NCI-H1092 treated with DMSO at 0.1 percent for 48 hours (cell line): Measurements from ENCODE around the gene GGNBP2.
"Not testable (repeated sequence)": the region's sequence is repeated elsewhere in the genome, so short reads cannot be mapped to it uniquely, and the experiment has no call there.

Source experiments
- DNase-seq: peaks from one replicate; lab custom pipeline; 2025; lab: John Stamatoyannopoulos, UW

The GGNBP2 gene

DNA sequence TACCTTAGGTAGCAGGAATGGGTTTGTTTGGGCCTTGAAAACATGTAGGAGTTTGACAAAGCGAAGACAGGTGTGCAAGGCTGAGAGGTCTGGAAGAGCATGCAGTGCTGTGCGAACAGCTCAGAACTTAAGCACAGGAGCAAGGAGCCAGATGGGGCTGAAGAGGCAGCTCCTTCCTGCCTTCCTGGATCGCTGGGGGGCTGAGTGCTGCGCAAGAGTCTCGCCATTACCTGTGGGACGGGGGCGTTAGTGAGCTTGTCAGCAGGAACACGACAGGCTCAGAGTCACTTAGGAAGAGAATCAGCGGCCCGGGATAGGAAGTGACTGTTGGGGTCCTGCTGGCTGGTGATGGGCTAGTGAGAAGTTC is 56.2 kb downstream of the GGNBP2 start:
- DNase-seq: no peak

DNA sequence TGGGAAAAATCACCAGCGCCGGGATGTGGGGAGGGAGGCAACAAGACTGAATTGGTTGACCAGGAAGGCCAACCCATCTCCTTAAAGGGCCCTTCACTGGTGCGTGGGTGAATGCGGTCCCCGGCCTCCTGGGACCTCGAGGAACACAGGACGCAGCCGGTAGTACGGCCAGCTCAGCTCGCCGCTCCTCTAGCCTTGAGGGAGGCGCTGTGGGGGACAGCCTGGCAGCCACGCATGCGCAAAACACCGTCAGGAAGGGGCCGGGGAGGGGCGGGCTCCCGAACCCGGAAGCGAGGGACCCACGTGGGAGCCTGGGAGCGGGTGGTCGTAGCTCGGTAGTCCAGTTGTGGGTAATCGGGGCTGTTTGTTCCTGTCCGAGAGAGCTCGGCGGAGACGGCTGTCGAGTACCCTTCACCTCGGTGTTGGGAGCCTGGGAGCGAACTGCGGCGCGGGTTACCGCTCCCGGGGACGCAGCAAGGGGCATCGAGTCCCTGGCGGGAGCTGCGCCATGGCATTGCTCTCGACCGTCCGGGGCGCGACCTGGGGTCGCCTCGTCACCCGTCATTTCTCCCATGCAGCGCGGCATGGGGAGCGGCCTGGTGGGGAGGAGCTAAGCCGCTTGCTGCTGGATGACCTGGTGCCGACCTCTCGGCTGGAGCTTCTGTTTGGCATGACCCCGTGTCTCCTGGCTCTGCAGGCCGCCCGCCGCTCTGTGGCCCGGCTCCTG is 56.7 kb downstream of the GGNBP2 start, which contains the start of gene MRM1:
Gene MRM1 (plus strand): TSS at position 281 of the 727 bp plus-strand sequence. CDS start 228 bp downstream, at position 509.
- peak; percentile 78 for DNase-seq

GRCh38 chr17:36602030-36602748 is 57.5 kb downstream of the GGNBP2 start:
- no peak for DNase-seq

DNA sequence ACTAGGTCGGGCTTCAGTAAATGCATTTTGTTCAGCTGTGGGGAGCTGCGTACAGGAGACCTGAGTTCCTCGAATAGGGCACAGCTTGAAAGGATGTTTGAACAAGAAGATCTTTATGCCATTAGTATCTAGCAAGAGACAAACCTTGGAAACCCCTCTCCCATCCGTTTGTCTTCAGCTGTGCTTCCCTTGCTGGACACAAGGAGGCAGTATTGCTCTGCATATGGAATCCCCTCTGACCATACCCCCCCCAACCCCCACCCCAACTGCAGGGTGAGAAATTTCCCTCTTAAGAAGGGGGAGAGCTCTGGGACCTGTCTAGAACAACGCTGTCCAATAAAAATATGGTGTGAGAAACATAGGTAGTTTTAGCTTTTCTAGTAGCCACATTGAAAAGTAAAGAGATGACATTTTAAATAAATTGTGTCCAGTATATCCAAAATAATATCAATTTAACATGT is 58.2 kb downstream of the GGNBP2 start:
- DNase-seq: peak; percentile 59

GRCh38 chr17:36605028-36605427 is 60.3 kb downstream of the GGNBP2 start:
- not testable (repeated sequence) for DNase-seq

DNA sequence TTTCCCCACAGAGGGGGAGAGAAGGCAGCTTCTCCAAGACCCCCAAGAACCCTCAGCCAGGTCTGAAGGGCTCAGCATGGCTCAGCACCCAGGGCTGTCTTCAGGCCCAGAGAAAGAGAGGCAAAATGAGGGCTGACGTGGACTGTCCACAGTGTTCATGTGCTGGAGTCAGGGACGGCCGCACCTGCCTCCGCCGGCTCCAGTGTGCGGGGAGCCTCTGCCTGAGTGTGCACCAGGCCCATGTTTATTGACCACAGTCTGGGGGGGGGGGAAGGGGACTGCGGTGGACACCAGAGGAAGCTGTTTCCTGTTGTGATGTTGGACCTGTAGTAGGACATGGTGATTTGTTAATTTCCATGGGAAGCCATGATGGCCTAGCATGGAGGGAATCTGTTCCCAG is 63.6 kb downstream of the GGNBP2 start:
- DNase-seq: no peak

- DNase-seq: peak; percentile 77
Measured at GRCh38 chr17:36608794-36609497, 64.2 kb downstream of the GGNBP2 start.

GRCh38 chr17:36609498-36609862 is 64.8 kb downstream of the GGNBP2 start:
- DNase-seq: no peak

DNA sequence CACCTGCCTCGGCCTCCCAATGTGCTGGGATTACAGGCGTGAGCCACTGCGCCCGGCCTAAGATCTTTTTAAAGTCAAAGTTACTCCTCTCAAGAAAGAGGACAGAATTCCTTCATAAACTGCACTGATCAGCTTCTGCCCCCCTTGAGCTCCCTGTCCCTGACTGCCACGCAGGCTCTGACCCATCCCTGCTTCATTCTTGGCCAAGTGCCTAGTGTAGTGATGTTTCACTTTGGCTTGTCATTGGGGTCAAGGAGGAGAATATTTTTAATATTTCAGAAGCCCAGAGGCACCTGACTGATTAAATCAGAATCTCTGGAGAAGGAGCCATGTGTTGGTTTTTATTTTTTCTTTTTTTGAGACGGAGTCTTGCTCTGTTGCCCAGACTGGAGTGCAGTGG is 65.8 kb downstream of the GGNBP2 start:
- DNase-seq: no peak

GRCh38 chr17:36611345-36612072 is 66.8 kb downstream of the GGNBP2 start:
- DNase-seq: no peak

GRCh38 chr17:36612323-36612722 is 67.6 kb downstream of the GGNBP2 start:
- no peak for DNase-seq

- DNase-seq: no peak
Measured at GRCh38 chr17:36613155-36613554, 68.4 kb downstream of the GGNBP2 start.

GRCh38 chr17:36614081-36614480 is 69.4 kb downstream of the GGNBP2 start:
- no peak for DNase-seq

GRCh38 chr17:36614933-36615332 is 70.2 kb downstream of the GGNBP2 start:
- no peak for DNase-seq

DNA sequence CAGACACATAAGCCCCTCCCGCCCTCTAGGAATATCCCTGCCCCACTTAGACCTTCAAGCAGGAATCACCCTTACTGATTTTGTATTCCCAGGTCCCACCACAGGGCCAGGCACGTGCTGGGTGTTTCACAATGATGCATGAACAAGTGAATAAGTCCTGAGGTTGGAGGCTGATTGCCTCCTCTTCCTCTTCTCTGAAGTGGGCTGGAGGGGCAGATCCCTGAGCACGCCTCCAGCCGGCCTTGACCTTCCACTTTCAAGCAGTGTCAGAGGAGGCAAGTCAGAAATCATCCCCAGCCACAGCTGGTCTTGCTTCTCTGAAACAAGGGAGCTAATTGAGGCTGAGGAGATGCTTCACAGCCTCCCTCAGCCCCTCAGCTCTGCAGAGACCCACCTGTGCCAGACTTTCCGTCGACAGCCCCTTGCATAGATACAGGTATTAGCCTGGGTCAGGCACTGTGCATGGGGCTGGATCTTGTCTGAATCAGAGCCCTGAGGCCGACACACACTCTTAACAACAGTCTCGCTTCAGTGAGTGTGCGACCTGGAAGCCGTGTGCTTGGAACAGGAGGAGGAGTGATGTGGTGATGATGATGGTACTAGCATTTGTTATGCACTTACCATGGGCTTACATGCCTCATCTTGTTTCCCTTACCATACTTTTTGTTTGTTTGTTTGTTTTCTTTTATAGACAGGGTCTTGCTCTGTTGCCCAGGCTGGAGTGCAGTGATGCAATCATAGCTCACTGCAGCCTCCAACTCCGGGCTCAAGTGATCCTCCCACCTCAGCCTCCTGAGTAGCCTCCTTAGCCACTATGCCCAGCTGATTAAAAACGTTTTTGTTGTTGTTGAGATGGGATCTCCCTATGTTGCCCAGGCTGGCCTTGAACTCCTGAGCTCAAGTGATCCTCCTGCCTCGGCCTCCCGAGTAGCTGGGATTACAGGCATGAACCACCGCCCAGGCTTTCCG is 71.6 kb downstream of the GGNBP2 start:
- DNase-seq: no peak

- DNase-seq: no peak
Measured at GRCh38 chr17:36617773-36618172, 73.1 kb downstream of the GGNBP2 start.

- DNase-seq: no peak
Measured at GRCh38 chr17:36623281-36623680, 78.6 kb downstream of the GGNBP2 start.

DNA sequence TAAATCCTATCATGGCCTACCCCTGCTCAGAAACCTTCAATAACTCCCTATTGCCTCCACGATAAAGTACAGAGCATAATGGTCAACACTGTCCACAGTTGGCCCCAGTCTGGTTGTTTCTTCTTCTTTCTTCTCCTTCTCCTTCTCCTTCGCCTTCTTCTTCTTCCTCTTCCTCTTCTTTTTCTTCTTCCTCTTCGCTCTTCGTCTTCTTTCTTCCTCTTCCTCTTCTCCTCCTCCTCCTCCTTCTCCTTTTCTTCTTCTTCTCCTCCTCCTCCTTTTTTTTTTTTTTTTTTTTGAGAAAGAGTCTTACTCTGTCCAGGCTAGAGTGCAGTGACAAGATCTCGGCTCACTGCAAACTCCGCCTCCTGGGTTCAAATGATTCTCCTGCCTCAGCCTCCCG is 80.5 kb downstream of the GGNBP2 start:
- no peak for DNase-seq

DNA sequence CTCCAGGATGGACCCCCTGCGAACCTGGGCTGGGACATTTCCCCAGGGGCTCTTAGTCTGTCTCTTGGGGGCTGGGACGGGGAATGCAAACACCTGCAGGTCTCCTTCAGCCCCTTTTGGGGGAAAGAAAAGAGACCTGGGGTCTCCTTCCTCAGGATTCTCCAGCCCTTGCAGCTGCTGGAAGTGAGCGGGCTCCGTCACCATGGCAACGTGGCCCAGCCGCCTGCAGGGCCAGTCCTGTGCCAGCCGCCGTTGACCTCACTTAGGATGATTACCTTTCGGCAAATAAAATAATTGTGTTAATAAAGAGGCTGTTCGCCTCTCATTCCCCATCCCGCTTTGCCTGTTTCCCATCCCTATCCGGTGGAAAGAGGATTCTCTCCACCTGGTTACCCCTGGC is 82.4 kb downstream of the GGNBP2 start:
- DNase-seq: peak; percentile 82

DNA sequence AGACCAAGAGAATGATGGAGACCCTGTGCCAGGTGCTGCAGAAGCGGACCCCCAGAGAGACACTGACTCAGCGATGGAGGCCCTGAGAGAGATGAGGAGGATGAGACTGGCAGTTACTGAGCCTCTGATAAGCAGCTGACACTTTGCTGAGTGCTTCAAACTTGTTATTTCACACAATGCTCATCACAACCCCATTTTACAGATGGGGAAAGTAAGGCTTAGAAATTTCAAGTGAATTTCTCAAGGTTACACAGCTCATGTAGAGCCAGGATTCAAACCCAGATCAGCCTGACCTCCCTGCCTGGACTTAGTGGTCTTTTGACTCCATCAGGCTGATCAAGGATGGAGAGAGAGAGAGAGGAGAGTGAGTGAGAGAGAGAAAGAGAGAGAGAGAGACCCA is 83.9 kb downstream of the GGNBP2 start:
- no peak for DNase-seq

DNA sequence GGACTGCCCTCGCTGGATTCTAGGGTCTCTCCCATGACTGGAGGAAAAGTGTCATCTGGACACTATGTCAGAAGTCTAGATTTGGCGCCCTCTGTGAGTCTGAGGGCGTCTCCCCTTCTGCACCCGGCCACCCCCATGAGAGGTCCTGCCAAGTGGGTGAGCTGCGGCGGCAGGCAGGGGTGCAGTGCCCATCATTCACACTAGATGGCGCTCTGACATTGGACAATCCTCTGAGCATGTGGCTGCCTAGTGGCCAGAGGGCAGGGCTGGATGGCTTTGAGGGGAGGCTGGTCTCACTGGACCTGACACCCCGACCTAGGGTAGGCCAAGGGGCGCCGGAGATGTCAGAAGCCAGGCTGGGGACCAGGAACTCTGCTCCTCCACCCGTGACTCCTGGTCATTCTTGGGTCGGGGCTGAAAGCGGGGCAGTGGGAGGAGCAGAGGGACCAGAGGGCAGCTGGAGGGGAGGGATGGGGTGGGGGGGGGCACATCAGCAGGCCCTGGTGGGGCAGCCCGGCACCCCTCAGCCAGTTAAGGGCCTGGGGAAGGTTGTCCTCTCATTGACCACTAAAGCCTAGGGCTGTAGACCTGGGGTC is 84.6 kb downstream of the GGNBP2 start:
- DNase-seq: peak; percentile 73
